DMS114 treated with DMSO at 0.1 percent for 48 hours (cell line): ENCODE measurements around the gene PRELID3B.

Source experiments
- DNase-seq: peaks from one replicate; lab custom pipeline; 2025; ENCODE audit not compliant: unreplicated experiment; lab: John Stamatoyannopoulos, UW

PRELID3B gene

DNA sequence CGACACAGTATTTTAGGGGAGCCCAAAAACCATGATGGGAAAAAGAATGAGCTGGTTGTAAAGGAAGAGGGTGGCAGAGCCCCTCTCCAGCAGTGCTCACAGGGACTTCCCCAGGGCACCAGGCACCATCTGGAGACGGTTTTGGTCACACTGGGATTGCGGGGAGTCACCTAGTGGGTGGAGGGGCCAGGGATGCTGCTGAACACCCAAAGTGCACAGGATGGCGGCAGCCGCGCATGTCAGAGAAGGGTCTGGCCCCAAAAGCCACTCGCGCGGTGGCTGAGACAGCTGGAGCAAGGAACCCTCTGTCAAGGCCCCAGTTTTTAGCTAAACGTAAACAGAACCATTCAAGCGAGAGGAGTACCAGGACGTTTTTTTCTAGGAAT is 46.4 kb downstream of the PRELID3B start:
- DNase-seq: no peak

DNA sequence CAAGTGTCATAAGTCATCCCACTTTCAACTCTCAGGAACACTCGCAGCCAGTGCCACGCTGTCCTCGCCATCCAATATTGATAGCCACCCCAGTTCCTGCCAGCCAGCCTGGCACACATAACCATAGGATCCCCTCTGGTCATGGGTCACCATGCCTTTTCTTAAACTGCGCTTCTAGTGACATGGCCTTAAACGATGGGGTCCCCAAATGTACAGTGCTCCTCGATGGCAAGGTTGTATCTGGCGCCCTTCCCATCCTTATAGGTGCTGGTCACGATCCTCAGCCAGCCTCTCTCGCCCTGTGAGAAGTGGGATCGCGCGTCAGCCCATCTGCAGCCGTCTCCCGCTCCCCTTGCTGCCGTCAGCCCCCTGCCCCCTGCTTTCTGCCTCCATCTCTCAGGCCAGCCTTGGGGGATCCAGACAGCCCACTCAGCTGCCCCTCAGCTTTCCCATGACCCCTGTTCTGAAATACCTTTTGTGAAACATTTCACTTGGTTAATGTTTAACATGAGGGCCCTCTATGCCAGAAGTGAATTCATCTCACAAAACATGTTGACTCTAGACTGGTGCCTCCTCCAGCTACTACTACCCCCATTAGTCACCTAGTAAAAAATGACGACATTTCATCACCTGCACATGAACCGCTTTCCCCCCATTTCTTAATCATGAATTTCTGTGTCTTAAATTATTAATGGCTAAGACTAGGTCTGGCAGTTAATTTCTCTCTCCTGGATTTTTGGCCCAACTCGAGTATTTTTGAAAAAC is 46.9 kb downstream of the PRELID3B start:
- DNase-seq: no peak

DNA sequence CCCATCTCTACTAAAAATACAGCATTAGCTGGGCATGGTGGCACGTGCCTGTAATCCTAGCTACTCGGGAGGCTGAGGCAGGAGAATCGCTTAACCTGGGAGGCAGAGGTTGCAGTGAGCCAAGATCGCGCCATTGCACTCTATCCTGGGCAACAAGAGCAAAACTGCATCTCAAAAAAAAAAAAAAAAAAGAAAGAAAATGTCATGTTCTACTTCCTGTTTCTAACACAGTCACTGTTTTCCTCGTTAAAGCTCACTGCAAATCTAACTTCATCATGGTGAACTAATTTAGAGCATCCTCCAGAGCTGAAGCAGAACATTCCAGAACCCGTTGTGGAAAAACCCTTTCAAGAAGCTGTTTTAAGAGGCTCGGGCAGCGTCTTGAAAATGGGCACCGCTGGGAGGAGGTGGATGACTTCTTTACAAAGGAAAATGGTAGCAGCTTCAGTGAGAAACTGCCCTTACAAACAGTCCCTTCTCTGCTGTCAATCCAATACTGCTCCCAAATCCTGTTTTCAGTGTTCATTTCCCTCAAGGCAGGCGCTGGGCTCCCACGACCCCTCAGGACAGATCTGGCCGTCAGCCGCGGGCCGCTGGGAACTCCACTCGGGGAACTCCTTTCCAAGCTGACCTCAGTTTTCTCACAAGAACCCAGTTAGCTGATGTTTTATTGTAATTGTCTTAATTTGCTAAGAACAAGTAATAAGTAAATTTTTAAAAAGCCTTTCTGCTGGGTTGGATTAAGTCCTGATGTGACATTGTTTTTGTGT is 48.0 kb downstream of the PRELID3B start:
- no peak for DNase-seq

DNA sequence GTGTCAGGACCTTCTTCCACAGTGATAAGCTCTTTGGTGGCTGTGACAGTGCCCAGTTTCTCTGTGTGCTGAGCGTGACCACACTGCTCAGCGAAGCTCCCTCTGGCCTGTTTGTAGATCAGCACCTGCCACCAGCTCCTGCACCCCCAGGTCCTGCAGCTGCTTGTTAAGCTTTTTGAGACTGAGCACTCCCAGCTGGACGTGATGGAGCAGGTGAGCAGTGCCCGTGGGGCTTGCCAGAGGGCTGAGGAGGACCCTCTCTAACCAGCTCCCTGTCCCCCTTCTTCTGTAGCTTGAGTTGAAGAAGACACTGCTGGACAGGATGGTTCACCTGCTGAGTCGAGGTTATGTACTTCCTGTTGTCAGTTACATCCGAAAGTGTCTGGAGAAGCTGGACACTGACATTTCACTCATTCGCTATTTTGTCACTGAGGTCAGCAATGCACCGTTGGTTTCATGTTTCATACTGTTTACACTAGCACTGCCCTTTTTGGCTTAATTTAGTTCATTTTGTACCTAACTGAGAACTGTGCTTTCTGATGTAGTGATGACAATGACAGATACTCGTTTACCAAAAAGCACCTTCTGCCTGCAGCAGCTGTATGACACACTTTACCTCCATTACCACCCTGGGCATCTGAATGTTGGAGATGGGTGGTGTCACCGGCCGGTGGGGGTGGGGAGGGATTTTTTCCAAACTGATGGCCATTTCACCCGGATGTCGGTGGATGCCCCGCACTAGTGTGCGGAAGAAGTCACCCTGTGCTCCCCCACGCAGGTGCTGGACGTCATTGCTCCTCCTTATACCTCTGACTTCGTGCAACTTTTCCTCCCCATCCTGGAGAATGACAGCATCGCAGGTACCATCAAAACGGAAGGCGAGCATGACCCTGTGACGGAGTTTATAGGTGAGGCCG is 49.0 kb downstream of the PRELID3B start:
- no peak for DNase-seq

DNA sequence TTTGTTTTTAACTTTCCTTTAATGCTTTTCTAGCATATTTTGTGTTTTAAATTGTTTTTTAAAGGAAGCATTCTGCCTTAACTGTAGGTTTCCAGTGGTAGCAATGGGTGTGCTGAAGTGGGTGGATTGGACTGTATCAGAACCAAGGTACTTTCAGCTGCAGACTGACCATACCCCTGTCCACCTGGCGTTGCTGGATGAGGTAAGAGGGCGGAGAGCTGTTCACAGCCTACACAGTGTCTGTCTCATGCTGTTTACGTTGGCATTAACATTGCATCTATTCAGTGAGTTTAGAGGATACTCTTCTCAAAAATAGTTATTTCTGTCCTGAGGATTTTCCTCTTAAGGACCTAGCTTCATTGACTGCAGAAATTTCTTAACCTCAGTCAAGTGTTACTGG is 49.7 kb downstream of the PRELID3B start:
- no peak for DNase-seq

DNA sequence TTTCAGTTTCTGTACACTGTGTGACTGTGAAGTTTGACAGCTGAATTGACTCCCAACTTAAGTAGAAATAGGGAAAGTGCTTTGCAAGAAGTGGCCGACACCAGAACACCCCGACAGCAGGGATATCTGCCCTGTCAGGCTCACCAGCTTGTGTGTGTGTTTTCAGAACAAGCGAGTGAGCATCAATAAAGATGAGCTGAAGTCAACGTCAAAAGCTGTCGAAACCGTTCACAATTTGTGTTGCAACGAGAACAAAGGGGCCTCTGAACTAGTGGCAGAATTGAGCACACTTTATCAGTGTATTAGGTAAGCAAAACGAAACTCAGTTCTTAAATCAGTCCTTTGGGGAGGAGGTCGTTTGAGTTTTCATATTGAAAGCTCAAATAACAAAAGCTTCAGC is 50.9 kb downstream of the PRELID3B start:
- no peak for DNase-seq

DNA sequence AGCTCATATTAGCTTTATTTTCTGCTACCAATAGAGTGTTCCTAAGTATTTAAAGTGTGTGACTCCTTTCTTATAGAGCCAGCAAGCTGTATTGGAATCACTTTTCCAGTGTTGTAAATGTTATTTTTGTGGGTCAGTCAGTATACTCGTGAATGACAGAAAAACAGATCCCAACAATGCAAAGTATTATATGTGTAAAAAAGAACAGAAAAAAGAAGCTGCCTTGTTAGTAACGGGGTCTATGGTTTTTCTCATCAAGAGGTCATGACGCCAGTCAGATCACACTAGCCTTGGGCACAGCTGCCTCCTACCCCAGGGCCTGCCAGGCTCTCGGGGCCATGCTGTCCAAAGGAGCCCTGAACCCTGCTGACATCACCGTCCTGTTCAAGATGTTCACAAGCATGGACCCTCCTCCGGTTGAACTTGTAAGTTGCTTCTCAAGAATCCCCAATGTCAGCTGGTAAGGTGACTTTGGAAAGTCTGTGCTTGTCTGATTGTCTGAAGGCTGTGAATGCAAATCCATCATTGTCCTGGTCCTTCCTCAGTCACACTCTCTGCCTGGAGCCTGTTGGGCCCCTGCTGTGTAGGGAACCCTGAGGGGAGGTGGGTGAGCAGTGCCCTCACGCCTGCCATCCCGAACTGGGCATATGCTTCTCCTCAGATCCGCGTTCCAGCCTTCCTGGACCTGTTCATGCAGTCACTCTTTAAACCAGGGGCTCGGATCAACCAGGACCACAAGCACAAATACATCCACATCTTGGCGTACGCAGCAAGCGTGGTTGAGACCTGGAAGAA is 51.7 kb downstream of the PRELID3B start:
- no peak for DNase-seq

DNA sequence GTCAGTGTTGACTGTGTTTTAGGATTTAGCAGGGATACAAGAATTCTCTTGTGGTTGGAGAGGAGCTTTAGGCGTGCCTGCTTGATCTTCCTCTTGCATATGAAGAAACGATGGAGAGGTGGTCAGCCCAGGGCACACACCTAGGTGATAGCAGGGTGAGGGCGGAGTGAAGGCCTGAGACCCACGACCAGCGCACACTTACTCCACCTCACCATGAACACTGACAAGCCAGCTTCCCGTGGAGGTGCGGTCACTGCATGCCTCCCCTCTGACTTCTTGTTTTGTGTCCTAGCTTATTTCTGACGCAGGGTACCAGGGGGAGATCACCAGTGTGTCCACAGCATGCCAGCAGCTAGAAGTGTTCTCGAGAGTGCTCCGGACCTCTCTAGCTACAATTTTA is 53.4 kb downstream of the PRELID3B start:
- DNase-seq: no peak

DNA sequence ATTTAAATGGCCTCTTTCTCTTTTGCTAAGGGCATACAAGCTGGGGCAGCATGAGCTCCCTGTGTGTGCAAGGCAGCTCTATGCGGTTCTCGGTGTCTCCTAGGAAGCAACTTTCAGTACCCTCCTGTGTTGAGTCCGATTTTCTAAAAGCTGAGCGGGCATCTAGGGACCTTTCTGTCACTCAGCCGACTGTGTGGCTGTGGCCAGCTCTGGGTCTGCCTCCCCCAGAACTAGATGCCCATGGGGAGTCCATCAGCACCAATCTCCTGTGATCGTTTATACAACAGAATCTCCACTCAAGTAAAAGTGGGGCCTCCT is 54.1 kb downstream of the PRELID3B start:
- no peak for DNase-seq

DNA sequence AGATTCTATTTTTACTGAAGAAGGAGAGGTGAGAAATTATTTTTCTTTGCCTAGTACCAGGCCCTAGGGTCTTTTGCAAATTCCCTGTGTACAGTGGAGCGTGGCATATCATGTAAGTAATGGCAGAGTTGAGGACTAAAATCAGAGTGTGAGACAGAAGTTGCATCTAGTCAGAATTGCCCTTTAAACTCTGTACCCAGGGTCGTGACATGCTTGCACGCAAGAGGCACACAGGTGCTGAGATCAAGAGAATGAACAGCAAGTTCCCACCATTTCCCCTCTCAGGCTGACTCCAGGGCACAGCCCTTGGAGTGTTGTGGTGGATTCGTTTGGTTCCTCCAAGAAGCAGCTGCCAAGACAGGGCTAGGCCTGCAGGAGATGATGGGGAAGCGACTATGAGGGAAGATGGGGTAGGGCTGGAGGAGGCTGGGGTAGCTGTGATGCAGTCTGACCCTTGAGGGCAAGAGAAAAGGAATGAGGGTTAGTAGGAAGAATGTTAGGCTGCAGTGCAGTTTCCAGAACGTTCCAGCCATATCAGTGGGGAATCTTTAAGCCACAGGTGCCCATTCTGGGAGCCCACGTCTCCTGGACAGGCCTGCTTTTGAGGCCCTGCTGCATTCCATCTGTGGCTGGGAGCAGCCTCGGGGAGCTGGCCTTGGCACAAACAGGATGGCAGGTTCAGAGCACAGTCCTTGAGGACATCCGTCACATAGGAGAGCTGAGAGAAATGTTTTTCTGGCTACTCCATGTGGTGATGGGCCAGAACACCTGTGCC is 54.6 kb downstream of the PRELID3B start:
- no peak for DNase-seq

DNA sequence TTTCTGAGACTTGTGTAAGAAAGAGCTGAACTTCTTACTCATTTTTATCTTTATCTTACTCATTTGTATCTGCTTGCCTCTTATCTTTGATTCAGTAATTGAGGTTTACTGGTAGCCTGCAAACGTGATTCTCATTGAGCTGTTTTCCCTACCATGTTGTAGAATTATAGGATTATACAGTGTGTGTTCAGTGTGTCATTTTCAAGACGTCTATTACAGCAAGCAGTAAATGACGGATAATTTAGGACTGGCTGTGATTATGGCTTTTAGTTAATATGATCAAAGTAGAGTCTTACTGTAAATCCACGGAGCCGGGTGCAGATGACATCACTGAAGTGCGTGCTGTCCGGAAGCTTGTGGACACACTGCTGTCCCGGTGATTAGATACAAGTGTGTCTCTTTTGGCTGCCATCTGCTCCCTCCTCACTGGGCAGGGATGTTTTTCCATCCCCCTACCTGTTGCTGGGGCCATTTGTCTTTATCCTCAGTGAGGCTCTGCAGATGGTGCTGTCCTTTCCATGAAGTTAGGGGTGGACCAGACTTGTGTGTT is 55.5 kb downstream of the PRELID3B start:
- no peak for DNase-seq

DNA sequence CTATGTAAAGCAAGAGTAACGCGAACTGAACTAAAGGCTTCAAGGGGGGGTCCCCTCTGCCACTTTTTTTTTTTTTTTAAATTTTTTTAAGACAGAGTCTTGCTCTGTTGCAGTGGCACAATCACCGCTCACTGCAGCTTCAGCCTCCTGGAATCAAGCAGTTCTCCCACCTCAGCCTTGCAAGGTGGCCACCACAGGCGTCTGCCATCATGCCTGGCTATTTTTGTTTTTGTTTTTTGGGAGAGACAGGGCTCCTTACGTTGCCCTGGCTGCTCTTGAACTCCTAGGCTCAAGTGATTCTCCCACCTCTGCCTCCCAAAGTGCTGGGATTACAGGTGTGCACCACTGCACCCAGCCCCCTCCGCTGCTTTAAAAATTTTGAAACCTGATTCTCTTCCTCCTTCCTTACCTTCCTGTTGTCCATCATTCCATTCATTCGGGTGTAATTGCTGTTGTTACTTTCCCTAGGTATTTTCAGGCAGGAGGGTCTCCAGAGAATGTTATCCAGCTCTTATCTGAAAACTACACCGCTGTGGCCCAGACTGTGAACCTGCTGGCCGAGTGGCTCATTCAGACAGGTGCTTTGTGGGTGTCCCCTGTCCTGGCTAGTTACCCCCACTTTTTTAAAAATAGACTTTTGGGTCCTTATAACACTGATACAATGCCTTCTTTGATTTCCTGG is 56.2 kb downstream of the PRELID3B start:
- DNase-seq: no peak

DNA sequence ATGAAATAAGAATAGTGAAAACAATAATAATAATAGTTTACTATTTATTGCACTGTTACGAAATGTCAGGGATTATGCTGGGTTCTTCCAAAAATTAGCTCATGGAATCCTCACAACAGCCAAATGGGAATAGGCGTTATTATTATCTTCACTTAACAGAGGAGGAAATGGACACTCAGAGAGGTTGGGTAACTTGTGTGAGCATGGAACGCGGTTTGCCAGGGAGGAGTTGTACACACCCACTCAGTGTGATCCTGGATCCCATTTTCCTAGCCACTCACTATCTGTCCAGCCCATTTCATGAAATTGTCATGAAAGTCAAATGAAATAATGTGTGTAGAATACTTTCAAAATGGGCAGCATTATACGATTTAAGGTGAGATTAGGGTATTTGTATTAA is 56.9 kb downstream of the PRELID3B start:
- DNase-seq: no peak

DNA sequence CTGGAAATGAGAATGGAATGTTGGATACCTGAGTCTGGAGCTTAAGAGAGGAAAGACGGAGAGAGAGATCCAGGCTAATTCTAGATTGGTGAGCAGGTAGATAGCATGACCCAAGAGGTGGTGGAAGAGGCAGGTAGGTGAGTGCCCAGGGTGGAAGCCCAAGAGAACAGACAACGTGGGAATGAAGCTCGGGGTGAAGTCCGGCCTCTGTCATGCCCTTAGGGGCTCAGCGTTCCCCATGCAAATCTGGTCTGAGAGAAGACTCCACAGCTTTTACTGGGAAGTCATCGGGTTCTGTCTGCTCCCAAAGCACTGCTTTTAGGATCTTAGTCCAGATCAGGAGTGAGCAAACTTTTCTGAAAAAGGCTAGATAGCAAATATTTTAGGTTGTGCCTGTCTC is 57.9 kb downstream of the PRELID3B start:
- no peak for DNase-seq
